DLD1 (cell line): ENCODE data around the gene MTLN.
"Not testable (repeated sequence)": the region's sequence is repeated elsewhere in the genome, so short reads cannot be mapped to it uniquely, and the experiment has no call there.

Source experiments
- in situ Hi-C: cut with HindIII; loops from 2 replicates; pipeline ENCODE4 v1.10.0; 2017; ENCODE audit warnings: low sequenced_read_pairs

MTLN gene

DNA sequence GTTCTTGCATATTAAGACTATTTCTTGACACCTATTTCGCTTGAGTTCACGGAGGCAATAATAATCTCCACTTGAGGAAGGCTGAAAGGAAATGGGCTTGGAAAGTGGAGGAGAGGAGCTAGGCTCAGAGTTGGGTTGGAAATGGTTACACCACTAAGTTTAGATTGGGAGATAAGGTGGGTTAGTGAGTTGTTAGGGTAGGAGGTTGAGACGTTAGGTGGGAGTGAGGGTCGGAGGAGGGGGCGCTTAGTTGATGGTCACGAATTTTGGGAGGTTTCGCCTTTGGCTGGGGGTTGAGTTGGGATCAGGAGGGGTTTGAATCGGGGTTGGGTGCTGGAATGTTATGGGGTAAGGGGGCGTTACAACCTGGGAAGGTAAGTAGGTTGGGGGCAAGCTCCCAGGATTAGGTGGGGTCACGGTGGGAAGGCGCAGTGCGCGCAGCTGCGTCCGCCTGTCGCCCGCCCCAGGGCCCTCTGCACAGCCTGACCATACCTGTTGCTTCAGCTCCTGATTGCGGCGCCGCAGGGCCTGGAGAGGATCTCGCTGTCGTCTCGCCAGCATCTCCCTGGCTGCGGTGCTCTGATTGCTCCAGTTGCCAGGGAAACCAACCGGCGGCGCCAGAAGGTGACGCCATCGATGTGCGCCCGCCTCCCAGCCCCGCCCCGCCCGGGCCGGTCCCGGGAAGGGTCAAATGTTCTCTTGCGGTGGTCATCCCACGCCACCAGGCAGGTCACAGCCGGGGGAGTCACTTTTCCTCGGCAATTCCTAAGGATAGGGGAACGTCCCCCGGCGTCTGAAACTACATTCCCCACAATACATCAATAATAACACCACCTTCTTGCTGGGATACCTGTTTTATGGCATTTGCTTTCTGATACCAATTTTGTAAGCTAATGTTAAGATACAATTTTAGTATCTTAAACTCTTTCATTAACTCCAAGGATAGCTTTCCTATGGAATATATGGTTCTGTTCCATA, 7.7 kb downstream of the MTLN start, which contains the start of gene NPHP1:
TSS of gene NPHP1 (minus strand) at position 606 of the 978 bp plus-strand sequence. CDS start at position 561, 45 bp downstream.
- in situ Hi-C loops: no loop called here

DNA sequence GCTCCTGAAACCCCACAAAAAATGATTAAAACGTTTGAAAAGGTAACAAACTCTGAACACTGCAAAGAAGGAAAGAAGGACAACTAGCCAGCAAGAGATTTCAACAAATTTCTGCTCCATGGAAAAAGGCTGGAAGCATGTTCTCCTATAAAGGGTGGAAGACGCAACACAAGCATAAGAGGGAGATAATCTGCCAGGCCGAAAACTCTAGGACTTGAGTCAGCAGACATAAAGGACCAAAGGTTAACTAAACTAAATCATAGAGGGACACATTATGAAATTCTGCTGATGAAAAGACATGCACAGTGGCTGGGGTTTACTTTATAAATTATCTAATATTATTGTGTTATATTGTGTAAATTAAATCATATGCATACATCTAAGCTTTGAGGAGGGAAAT, 14.3 kb downstream of the MTLN start:
- in situ Hi-C loops: no loop called here

DNA sequence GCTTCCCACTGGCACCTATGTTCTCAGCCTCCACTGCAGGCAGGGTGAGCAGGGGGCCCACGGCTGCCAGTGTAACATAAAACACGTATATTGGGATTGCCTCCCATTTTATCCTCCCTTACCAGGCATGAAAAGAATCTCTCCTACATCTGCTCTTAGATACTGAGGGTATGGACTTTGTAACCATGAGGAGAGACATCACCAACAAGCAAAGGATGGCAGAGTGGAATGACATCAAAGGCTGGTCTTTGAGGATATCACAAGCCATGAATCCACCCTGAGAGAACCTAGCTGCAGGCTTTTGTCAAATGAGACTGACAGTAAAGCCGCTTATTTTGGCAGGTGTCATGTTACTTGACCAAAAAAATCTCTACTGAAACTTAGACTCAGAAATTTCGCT, 14.9 kb downstream of the MTLN start:
- in situ Hi-C loops: no loop called here

DNA sequence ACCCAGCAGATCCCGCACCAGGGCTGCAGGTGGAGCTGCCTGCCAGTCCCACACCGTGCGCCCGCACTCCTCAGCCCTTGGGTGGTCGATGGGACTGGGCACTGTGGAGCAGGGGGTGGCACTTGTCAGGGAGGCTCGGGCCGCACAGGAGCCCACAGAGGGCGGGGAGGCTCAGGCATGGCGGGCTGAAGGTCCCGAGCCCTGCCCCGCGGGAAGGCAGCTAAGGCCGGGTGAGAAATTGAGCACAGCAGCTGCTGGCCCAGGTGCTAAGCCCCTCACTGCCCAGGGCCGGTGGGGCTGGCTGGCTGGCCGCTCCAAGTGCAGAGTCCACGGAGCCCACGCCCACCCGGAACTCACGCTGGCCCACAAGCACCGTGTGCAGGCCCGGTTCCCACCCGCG, 22.2 kb downstream of the MTLN start:
- in situ Hi-C loops: not testable (repeated sequence)

DNA sequence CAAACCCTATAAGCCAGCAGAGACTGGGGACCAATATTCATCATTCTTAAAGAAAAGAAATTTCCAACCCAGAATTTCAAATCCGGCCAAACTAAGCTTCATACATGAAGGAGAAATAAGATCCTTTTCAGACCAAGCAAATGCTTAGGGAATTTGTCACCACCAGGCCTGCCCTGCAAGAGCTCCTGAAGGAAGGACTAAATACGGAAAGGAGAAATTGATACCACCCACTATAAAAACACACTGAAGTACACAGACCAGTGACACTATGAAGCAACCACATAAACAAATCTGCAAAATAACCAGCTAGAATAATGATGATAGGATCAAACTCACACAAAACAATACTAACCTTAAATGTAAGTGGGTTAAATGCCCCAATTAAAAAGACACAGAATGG, 29.9 kb downstream of the MTLN start:
- in situ Hi-C loops: no loop called here

DNA sequence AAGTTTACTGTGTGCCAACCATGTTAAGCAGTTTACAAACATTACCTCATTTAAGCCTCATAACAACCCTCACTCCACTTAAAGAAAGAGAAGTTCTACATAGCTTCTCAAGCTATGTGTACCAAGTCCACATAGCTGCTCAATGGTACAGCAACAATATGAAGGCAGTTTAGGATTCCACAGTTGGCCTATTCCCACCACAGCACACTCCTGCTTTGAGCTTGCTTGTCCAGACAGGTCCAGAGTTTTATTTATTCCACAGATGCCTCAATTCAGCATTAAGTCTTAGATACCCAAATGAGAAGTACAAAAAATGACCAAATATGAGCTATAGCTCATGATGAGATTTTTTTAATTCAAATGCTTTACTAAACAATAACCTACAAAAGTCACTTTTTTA, 32.3 kb downstream of the MTLN start:
- in situ Hi-C loops: no loop called here

DNA sequence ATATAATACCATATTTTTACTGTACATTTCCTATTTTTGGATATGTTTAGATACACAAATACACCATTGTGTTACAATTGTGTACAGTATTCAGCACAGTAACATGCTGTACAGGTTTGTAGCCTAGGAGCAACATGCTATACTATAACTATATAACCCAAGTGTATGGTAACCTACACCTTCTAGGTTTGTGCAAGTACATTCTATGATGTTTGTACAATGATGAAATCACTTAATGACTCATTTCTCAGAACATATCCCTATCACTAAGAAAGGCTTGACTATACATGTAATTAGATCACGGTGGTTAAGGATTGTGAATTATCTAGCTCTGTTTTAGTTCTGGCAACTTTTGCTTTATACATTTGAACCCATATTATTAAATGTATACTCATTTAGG, 38.8 kb downstream of the MTLN start:
- in situ Hi-C loops: no loop called here

DNA sequence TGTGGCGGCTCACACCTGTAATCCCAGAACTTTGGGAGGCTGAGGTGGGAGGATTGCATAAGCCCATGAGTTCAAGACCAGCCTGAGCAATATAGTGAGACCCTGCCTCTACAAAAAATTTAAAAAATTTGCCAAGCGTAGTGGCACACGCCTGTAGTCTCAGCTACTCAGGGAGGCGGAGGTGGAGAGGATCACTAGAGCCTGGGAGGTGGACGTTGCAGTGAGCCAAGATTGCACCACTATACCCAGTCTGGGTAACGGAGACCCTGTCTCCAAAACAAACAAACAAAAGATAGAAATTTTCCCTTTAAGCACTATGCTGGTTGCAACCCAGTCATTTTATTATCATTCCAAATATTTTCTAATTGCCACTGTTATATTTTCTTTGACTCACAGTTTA, 39.8 kb downstream of the MTLN start:
- in situ Hi-C loops: no loop called here

DNA sequence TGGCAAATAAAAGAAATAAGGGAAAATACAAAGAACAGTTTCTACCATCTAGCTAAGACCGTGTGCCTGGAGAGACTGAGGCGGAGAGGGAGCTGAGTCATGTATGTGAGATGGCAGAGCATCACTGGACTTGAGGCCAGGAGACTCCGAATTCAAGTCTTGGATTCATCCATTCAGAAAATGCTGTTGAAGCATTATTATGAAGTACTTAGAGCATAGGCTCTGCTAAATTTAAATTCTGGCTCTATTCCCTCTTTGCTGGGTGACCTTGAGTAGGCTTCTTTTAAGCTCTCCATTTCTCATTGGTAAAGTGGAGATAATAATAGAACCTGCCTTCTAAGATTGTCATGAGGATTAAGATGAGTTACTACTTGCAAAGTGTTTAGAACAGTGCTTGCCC, 42.2 kb downstream of the MTLN start:
- in situ Hi-C loops: no loop called here

DNA sequence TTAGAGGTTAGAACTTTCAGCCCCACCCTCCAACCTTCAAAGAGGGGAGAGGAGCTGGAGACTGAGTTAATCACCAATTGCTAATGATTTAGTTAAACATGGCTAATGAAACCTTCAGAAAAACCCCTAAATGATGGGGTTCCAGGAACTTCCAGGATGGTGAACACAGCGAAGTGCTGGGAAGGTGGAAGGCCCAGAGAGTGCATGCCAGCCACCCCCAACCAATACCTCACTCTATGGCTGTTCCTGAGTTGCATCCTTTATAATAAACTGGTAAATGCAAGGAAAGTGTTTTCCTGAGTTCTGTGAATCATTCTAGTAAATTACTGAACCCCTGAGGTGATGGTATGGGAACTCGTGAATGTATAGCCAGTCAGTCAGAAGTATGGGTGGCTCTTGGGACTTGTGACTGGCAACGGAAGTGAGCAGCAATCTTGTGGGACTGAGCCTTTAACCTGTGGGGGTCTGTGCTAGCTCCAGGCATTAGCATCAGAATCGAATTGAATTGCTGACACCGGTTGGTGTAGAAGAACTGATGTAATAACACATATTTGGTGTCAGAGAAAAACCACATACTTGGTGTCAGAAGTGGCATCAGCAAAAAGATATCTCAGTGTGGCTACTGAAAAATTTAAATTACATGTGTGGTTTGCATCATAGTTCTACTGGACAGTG, 44.9 kb downstream of the MTLN start:
- in situ Hi-C loops: no loop called here

DNA sequence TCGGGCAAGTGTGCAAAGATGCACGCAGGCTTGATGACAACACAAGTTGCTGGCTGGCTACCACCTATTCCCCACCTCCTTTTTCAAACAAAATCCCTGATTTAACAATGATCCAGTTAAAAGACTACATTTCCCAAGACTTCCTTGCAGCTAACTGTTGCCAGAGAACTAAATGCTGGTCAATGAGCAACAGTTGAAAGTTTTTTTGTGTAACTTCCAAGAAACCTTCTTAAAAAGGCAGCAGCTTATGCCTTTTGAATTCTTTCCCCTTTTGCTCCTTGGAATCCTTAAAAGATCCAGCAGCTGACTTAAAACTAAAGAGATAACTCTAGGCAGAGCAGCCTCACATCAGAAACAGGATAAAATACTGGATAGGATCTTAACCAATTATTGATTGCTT, 46.1 kb downstream of the MTLN start:
- in situ Hi-C loops: no loop called here
